Measurements from ENCODE around the gene INTS1.
A peak's percentile ranks its signal among the peaks of the same experiment; 100 is the strongest.
"Not testable (repeated sequence)": the region's sequence is repeated elsewhere in the genome, so short reads cannot be mapped to it uniquely, and the experiment has no call there.

INTS1 gene

GRCh38 chr7:1447112-1447511 is 57.1 kb downstream of the INTS1 start:
- no peak overlapping the region for H3K9ac ChIP-seq (ENCODE audit: low read length)
- H3K27ac ChIP-seq (ENCODE audit: low read depth, low read length) = peak overlapping the region; percentile 56
- no peak overlapping the region for H3K4me3 ChIP-seq (ENCODE audit: low read length)
- H3K4me1 ChIP-seq (ENCODE audit: control insufficient read depth, insufficient read depth, low read length) = peaks cover 6% of the 10 kb centered on the region
- no peaks in the 10 kb centered on the region for H3K27me3 ChIP-seq (ENCODE audit: control insufficient read depth, insufficient read depth, low read length)
- H3K36me3 ChIP-seq (ENCODE audit: control insufficient read depth, insufficient read depth, low read length) = peaks cover 2% of the 10 kb centered on the region

- no peak overlapping the region for H3K9ac ChIP-seq (ENCODE audit: low read length)
- H3K27me3 ChIP-seq (ENCODE audit: control insufficient read depth, insufficient read depth, low read length) = no peaks in the 10 kb centered on the region
- peaks cover 2% of the 10 kb centered on the region for H3K36me3 ChIP-seq (ENCODE audit: control insufficient read depth, insufficient read depth, low read length)
- peaks cover 6% of the 10 kb centered on the region for H3K4me1 ChIP-seq (ENCODE audit: control insufficient read depth, insufficient read depth, low read length)
- H3K4me3 ChIP-seq (ENCODE audit: low read length) = no peak overlapping the region
- no peak overlapping the region for H3K27ac ChIP-seq (ENCODE audit: low read depth, low read length)
Measured at GRCh38 chr7:1446620-1447032, 57.6 kb downstream of the INTS1 start.

GRCh38 chr7:1446026-1446425 is 58.2 kb downstream of the INTS1 start:
- not testable (repeated sequence) for H3K36me3 ChIP-seq (ENCODE audit: control insufficient read depth, insufficient read depth, low read length); H3K27me3 ChIP-seq (ENCODE audit: control insufficient read depth, insufficient read depth, low read length); H3K27ac ChIP-seq (ENCODE audit: low read depth, low read length); H3K9ac ChIP-seq (ENCODE audit: low read length); H3K4me1 ChIP-seq (ENCODE audit: control insufficient read depth, insufficient read depth, low read length); H3K4me3 ChIP-seq (ENCODE audit: low read length)

- no peaks in the 10 kb centered on the region for H3K27me3 ChIP-seq (ENCODE audit: control insufficient read depth, insufficient read depth, low read length)
- no peak overlapping the region for H3K27ac ChIP-seq (ENCODE audit: low read depth, low read length)
- peaks cover 6% of the 10 kb centered on the region for H3K4me1 ChIP-seq (ENCODE audit: control insufficient read depth, insufficient read depth, low read length)
- H3K9ac ChIP-seq (ENCODE audit: low read length) = no peak overlapping the region
- H3K36me3 ChIP-seq (ENCODE audit: control insufficient read depth, insufficient read depth, low read length) = peaks cover 2% of the 10 kb centered on the region
- H3K4me3 ChIP-seq (ENCODE audit: low read length) = no peak overlapping the region
Measured at GRCh38 chr7:1445341-1445740, 58.8 kb downstream of the INTS1 start.

- Histone ChIP-seq H3K27ac (ENCODE audit: low read depth, low read length) (no peak overlapping the region), H3K36me3 (ENCODE audit: control insufficient read depth, insufficient read depth, low read length) (peaks cover 2% of the 10 kb centered on the region), H3K4me1 (ENCODE audit: control insufficient read depth, insufficient read depth, low read length) (peaks cover 6% of the 10 kb centered on the region)
Measured at GRCh38 chr7:1444925-1445322, 59.3 kb downstream of the INTS1 start.

GRCh38 chr7:1444214-1444924 is 59.8 kb downstream of the INTS1 start:
- Histone ChIP-seq H3K27ac (ENCODE audit: low read depth, low read length) (no peak overlapping the region), H3K4me1 (ENCODE audit: control insufficient read depth, insufficient read depth, low read length) (peaks cover 6% of the 10 kb centered on the region), H3K27me3 (ENCODE audit: control insufficient read depth, insufficient read depth, low read length) (no peaks in the 10 kb centered on the region), H3K4me3 (ENCODE audit: low read length) (no peak overlapping the region), H3K9ac (ENCODE audit: low read length) (no peak overlapping the region), H3K36me3 (ENCODE audit: control insufficient read depth, insufficient read depth, low read length) (peaks cover 2% of the 10 kb centered on the region)

More at GRCh38 chr7:1444925-1445322, 59.3 kb downstream of the INTS1 start:
- Histone ChIP-seq H3K4me3 (ENCODE audit: low read length) (no peak overlapping the region), H3K9ac (ENCODE audit: low read length) (no peak overlapping the region), H3K27me3 (ENCODE audit: control insufficient read depth, insufficient read depth, low read length) (no peaks in the 10 kb centered on the region)

- not testable (repeated sequence) for H3K4me3 ChIP-seq (ENCODE audit: low read length); H3K9ac ChIP-seq (ENCODE audit: low read length); H3K27ac ChIP-seq (ENCODE audit: low read depth, low read length); H3K27me3 ChIP-seq (ENCODE audit: control insufficient read depth, insufficient read depth, low read length); H3K4me1 ChIP-seq (ENCODE audit: control insufficient read depth, insufficient read depth, low read length); H3K36me3 ChIP-seq (ENCODE audit: control insufficient read depth, insufficient read depth, low read length)
Measured at GRCh38 chr7:1443587-1444200, 60.5 kb downstream of the INTS1 start.

GRCh38 chr7:1442355-1443124 is 61.6 kb downstream of the INTS1 start:
- Histone ChIP-seq H3K36me3 (ENCODE audit: control insufficient read depth, insufficient read depth, low read length) (peaks cover 5% of the 10 kb centered on the region), H3K27me3 (ENCODE audit: control insufficient read depth, insufficient read depth, low read length) (no peaks in the 10 kb centered on the region), H3K9ac (ENCODE audit: low read length) (no peak overlapping the region), H3K27ac (ENCODE audit: low read depth, low read length) (no peak overlapping the region), H3K4me3 (ENCODE audit: low read length) (no peak overlapping the region), H3K4me1 (ENCODE audit: control insufficient read depth, insufficient read depth, low read length) (peaks cover 6% of the 10 kb centered on the region)

GRCh38 chr7:1441615-1442354 is 62.4 kb downstream of the INTS1 start:
- Histone ChIP-seq H3K27ac (ENCODE audit: low read depth, low read length) (no peak overlapping the region), H3K4me1 (ENCODE audit: control insufficient read depth, insufficient read depth, low read length) (peaks cover 3% of the 10 kb centered on the region), H3K9ac (ENCODE audit: low read length) (no peak overlapping the region), H3K27me3 (ENCODE audit: control insufficient read depth, insufficient read depth, low read length) (no peaks in the 10 kb centered on the region), H3K36me3 (ENCODE audit: control insufficient read depth, insufficient read depth, low read length) (peaks cover 5% of the 10 kb centered on the region), H3K4me3 (ENCODE audit: low read length) (no peak overlapping the region)

GRCh38 chr7:1440620-1441019 is 63.6 kb downstream of the INTS1 start:
- H3K4me3 ChIP-seq (ENCODE audit: low read length) = no peak overlapping the region
- no peak overlapping the region for H3K9ac ChIP-seq (ENCODE audit: low read length)
- H3K27me3 ChIP-seq (ENCODE audit: control insufficient read depth, insufficient read depth, low read length) = no peaks in the 10 kb centered on the region
- no peaks in the 10 kb centered on the region for H3K4me1 ChIP-seq (ENCODE audit: control insufficient read depth, insufficient read depth, low read length)
- H3K27ac ChIP-seq (ENCODE audit: low read depth, low read length) = no peak overlapping the region
- H3K36me3 ChIP-seq (ENCODE audit: control insufficient read depth, insufficient read depth, low read length) = peaks cover 5% of the 10 kb centered on the region

- no peak overlapping the region for H3K4me3 ChIP-seq (ENCODE audit: low read length)
- H3K27ac ChIP-seq (ENCODE audit: low read depth, low read length) = no peak overlapping the region
- no peaks in the 10 kb centered on the region for H3K4me1 ChIP-seq (ENCODE audit: control insufficient read depth, insufficient read depth, low read length)
- no peak overlapping the region for H3K9ac ChIP-seq (ENCODE audit: low read length)
- H3K36me3 ChIP-seq (ENCODE audit: control insufficient read depth, insufficient read depth, low read length) = peaks cover 5% of the 10 kb centered on the region
- no peaks in the 10 kb centered on the region for H3K27me3 ChIP-seq (ENCODE audit: control insufficient read depth, insufficient read depth, low read length)
Measured at GRCh38 chr7:1439373-1440363, 64.5 kb downstream of the INTS1 start.

All from rectal smooth muscle tissue (tissue), 1 donor.